ENCODE data around the gene KCNJ9. TPM values are rescaled to one million over a fixed set of nuclear protein-coding genes. Genes with fewer than 3 reads are reported as not detected.

The KCNJ9 gene
- total and polyA plus RNA-seq, 2 of the 4 experiments (the other 2 are of a cell fraction) = not detected

GRCh38 chr1:160047111-160047991, 34.0 kb upstream of the KCNJ9 start (continued):
- TF ChIP-seq SMC3 (IDR thresholded peaks at IDR 0.05; ENCODE audit: low read depth, low read length) = no peak
- TF ChIP-seq POLR2A (IDR thresholded peaks at IDR 0.05; ENCODE audit: low read depth, low read length) = no peak

GRCh38 chr1:160048335-160048734, 33.0 kb upstream of the KCNJ9 start:
- in situ Hi-C loops (cut with MboI; ENCODE audit: low sequenced_read_pairs) = no loop called here
- no peak for TF ChIP-seq USF2 (IDR thresholded peaks at IDR 0.05; ENCODE audit: low read depth, low read length)
- no peak for TF ChIP-seq NFE2L2 (IDR thresholded peaks at IDR 0.05; ENCODE audit: low read depth, low read length)
- no peak for TF ChIP-seq POLR2A (IDR thresholded peaks at IDR 0.05; ENCODE audit: low read depth, low read length)
- no peak for TF ChIP-seq BHLHE40 (IDR thresholded peaks at IDR 0.05; ENCODE audit: low read depth, low read length)
- no peak for TF ChIP-seq FOS (IDR thresholded peaks at IDR 0.05; ENCODE audit: low read depth, low read length)
- no peak for TF ChIP-seq RAD21 (IDR thresholded peaks at IDR 0.05; ENCODE audit: low read length)
- Histone ChIP-seq H3K36me3 (ENCODE audit: control insufficient read depth, insufficient read depth, low read length) (no peaks in the 10 kb centered on the region), H3K18ac (ENCODE audit: low read depth, low read length) (no peak overlapping the region), H2AK9ac (replicated peaks; ENCODE audit: low read depth, low read length, poor library complexity) (no peak overlapping the region), H2BK15ac (ENCODE audit: low read depth, low read length) (no peak overlapping the region), H3K56ac (ENCODE audit: extremely low read depth, insufficient read depth, low read length) (no peak overlapping the region), H2AFZ (replicated peaks; ENCODE audit: low read length, poor library complexity) (no peak overlapping the region), H3K4ac (ENCODE audit: low read depth, low read length) (no peak overlapping the region), H2BK120ac (ENCODE audit: low read depth, low read length) (no peak overlapping the region), H3K27me3 (ENCODE audit: control insufficient read depth, insufficient read depth, low read length) (peaks cover 50% of the 10 kb centered on the region), H3K4me1 (ENCODE audit: control insufficient read depth, insufficient read depth, low read length) (no peaks in the 10 kb centered on the region), H3K79me1 (ENCODE audit: low read depth in 1 of 2, low read length in 2 of 2) (no peaks in the 10 kb centered on the region), H3K23ac (ENCODE audit: low read depth, low read length) (no peak overlapping the region), H3K14ac (replicated peaks; ENCODE audit: low read depth, low read length) (no peak overlapping the region), H3K9ac (ENCODE audit: low read depth, low read length) (no peak overlapping the region), H2AK5ac (ENCODE audit: low read depth, low read length) (no peak overlapping the region), H2BK20ac (ENCODE audit: low read depth, low read length) (no peak overlapping the region), H3K9me3 (ENCODE audit: control insufficient read depth, insufficient read depth, low read length) (no peaks in the 10 kb centered on the region), H4K20me1 (ENCODE audit: insufficient read depth, low read length) (no peaks in the 10 kb centered on the region), H3K4me3 (ENCODE audit: insufficient read depth, low read depth, low read length) (no peak overlapping the region), H3K27ac (ENCODE audit: insufficient read depth, low read length) (no peak overlapping the region), H4K91ac (ENCODE audit: insufficient read depth, low read depth, low read length) (no peak overlapping the region), H4K5ac (ENCODE audit: low read depth, low read length) (no peak overlapping the region), H4K8ac (ENCODE audit: low read depth in 2 of 2, low read length in 2 of 2) (no peak overlapping the region), H2BK5ac (ENCODE audit: low read depth, low read length, poor library complexity, severe bottlenecking) (no peak overlapping the region), H3K4me2 (ENCODE audit: low read depth, low read length) (no peak overlapping the region), H3K9me1 (ENCODE audit: insufficient read depth, low read length) (no peaks in the 10 kb centered on the region)
- CTCF ChIA-PET = interaction anchor here (1.0 kb wide), 1 partner anchor 30 kb away, joined by 3 read pairs; no protein-coding TSS in a partner anchor
- DNase-seq (no peak), ATAC-seq (ENCODE audit: low read depth) (no peak)
- POLR2A ChIA-PET (ENCODE audit: unreplicated experiment) = no interaction called here
- dilution Hi-C loops (cut with HindIII; ENCODE audit: low sequenced_read_pairs, unreplicated experiment) = no loop called here
- intact Hi-C loops (cut with micrococcal nuclease) = no loop called here
- BruUV-seq (replicated peaks) = no TSS peak

Measured in IMR-90 (cell line).